PC-3 (cell line): ENCODE results near the gene BACH1. TPM values are rescaled to one million over a fixed set of nuclear protein-coding genes. Genes with fewer than 3 reads are reported as not detected.

Experiments
- ATAC-seq: fragments of 200-7000 bp; cut with Tn5 transposase; 2 replicates; pipeline ENCODE4 v1.9.1; 2020; ENCODE audit warnings: mild to moderate bottlenecking, moderate library complexity
- BruUV-seq: library from RNA; stranded (reverse); fragments of 400-500 nt; replicated peaks from 2 replicates; lab custom pipeline; 2021; lab: Mats Ljungman, UMichigan
- CTCF ChIA-PET: fragments of 300-600 bp; sonication (Branson Sonifier 250); formaldehyde crosslinking; loops from one replicate; lab custom pipeline; 2022; ENCODE audit warnings: antibody characterized with exemption; lab: Charles Lee
- POLR2A ChIA-PET: fragments of 300-600 bp; sonication (Branson Sonifier 250); formaldehyde crosslinking; loops from one replicate; lab custom pipeline; 2022; ENCODE audit warnings: antibody characterized with exemption; ENCODE audit not compliant: unreplicated experiment; lab: Charles Lee
- DNase-seq: peaks from one replicate; pipeline ENCODE4 v3.0.0-alpha.2; 2015
- H2AFZ ChIP-seq: fragments of 300-600 bp; sonication (generic); 2 replicates; pipeline ENCODE4 v1.6.0; 2016; ENCODE audit warnings: antibody characterized with exemption, low read length
- H3F3A ChIP-seq: fragments of 300-600 bp; sonication (generic); one replicate; pipeline ENCODE4 v1.6.0; 2017; ENCODE audit warnings: antibody characterized with exemption, low read length, control low read depth, mild to moderate bottlenecking; ENCODE audit not compliant: unreplicated experiment
- H3K27ac ChIP-seq: fragments of 300-600 bp; sonication (generic); 2 replicates; pipeline ENCODE4 v1.5.1; 2016; ENCODE audit warnings: mild to moderate bottlenecking, low read length
- H3K27me3 ChIP-seq: fragments of 300-600 bp; sonication (generic); 2 replicates; pipeline ENCODE4 v1.6.1; 2016; ENCODE audit warnings: low read length, mixed read lengths
- H3K36me3 ChIP-seq: fragments of 300-600 bp; sonication (generic); 2 replicates; pipeline ENCODE4 v1.6.1; 2016; ENCODE audit warnings: low read depth, mixed run types, low read length, mixed read lengths
- H3K4me1 ChIP-seq: fragments of 300-600 bp; sonication (generic); 2 replicates; pipeline ENCODE4 v1.5.1; 2016; ENCODE audit warnings: low read length; ENCODE audit not compliant: insufficient read depth
- H3K4me2 ChIP-seq: fragments of 300-600 bp; sonication (generic); 2 replicates; pipeline ENCODE4 v1.6.0; 2016; ENCODE audit warnings: low read length
- H3K4me3 ChIP-seq: fragments of 300-600 bp; sonication (generic); 2 replicates; pipeline ENCODE4 v1.5.1; 2016; ENCODE audit warnings: mild to moderate bottlenecking, low read length, mixed read lengths
- H3K79me2 ChIP-seq: fragments of 300-600 bp; sonication (generic); 2 replicates; pipeline ENCODE4 v1.6.1; 2017; ENCODE audit warnings: low read length, mixed read lengths
- H3K9ac ChIP-seq: fragments of 300-600 bp; sonication (generic); 2 replicates; pipeline ENCODE4 v1.6.0; 2016; ENCODE audit warnings: mild to moderate bottlenecking, low read length
- H3K9me2 ChIP-seq: fragments of 300-600 bp; sonication (generic); replicated peaks from 2 replicates; pipeline ENCODE4 v1.6.1; 2016; ENCODE audit warnings: mixed run types, low read length, mixed read lengths
- H3K9me3 ChIP-seq: fragments of 300-600 bp; sonication (generic); 2 replicates; pipeline ENCODE4 v1.6.1; 2016; ENCODE audit warnings: low read length, mixed read lengths
- H4K20me1 ChIP-seq: fragments of 300-600 bp; sonication (generic); 2 replicates; pipeline ENCODE4 v1.6.1; 2016; ENCODE audit warnings: low read length, mixed read lengths
- EZH2 ChIP-seq: fragments of 300-600 bp; sonication (generic); IDR thresholded peaks from one replicate; pipeline ENCODE4 v1.6.1; 2017; ENCODE audit warnings: antibody characterized with exemption, mild to moderate bottlenecking, low read length; ENCODE audit not compliant: unreplicated experiment
- EZH2phosphoT487 ChIP-seq: fragments of 300-600 bp; sonication (generic); IDR thresholded peaks from 2 replicates; pipeline ENCODE4 v1.6.1; 2018; ENCODE audit warnings: mild to moderate bottlenecking, antibody characterized with exemption, low read length, borderline replicate concordance
- intact Hi-C: fragments of 100-400 bp; cut with micrococcal nuclease; formaldehyde crosslinking; loops from 2 replicates; pipeline ENCODE4 v1.9.0; 2023
- total RNA-seq: library from RNA; depleted of rRNA; stranded (reverse); fragments of >200 nt; gene quantifications from 2 replicates; pipeline ENCODE4 v1.2.3, GENCODE V29; 2014
- TF ChIP-seq, protein P1 (sequence below): fragments of 300-600 bp; sonication (generic); conservative IDR thresholded peaks from 2 replicates; pipeline ENCODE4 v1.5.1; 2017; ENCODE audit warnings: antibody characterized with exemption, low read depth, mild to moderate bottlenecking, low read length

The BACH1 gene
- total RNA-seq, 1 experiment from 2014 or later, result 17.2 TPM

DNA sequence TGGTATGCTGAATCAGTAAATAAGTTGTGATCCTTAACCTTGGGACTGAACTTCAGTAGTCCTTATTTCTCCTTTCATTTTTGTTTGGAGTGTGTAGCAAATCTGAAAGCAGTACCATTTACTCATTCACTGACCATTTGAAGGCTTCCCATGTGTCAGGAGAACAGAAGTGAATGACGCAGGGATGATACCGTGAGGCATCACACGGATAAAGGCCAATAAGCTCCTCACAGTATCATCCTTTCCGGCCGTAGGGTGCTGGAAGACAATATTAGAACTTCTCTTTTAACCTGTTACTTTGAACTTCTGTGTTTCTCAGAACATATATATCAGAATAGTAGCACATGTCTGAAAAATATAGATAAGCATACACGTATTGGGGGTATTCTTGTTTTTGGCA lies 21.3 kb downstream of the BACH1 start:
- TF ChIP-seq, protein P1, sequence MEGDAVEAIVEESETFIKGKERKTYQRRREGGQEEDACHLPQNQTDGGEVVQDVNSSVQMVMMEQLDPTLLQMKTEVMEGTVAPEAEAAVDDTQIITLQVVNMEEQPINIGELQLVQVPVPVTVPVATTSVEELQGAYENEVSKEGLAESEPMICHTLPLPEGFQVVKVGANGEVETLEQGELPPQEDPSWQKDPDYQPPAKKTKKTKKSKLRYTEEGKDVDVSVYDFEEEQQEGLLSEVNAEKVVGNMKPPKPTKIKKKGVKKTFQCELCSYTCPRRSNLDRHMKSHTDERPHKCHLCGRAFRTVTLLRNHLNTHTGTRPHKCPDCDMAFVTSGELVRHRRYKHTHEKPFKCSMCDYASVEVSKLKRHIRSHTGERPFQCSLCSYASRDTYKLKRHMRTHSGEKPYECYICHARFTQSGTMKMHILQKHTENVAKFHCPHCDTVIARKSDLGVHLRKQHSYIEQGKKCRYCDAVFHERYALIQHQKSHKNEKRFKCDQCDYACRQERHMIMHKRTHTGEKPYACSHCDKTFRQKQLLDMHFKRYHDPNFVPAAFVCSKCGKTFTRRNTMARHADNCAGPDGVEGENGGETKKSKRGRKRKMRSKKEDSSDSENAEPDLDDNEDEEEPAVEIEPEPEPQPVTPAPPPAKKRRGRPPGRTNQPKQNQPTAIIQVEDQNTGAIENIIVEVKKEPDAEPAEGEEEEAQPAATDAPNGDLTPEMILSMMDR, result no peak
- no peak for TF ChIP-seq EZH2
- TF ChIP-seq EZH2phosphoT487, result no peak
- Histone ChIP-seq H3F3A (no peaks in the 10 kb centered on the region), H3K36me3 (peaks cover 13% of the 10 kb centered on the region), H3K27ac (no peak overlapping the region), H3K4me2 (no peak overlapping the region), H3K9ac (no peak overlapping the region), H4K20me1 (peaks cover 42% of the 10 kb centered on the region), H3K4me1 (no peaks in the 10 kb centered on the region), H3K27me3 (no peaks in the 10 kb centered on the region), H3K9me3 (no peaks in the 10 kb centered on the region), H2AFZ (no peak overlapping the region), H3K79me2 (peaks cover 84% of the 10 kb centered on the region), H3K4me3 (no peak overlapping the region), H3K9me2 (no peaks in the 10 kb centered on the region)
- ATAC-seq (no peak), DNase-seq (no peak)
- ChIA-PET POLR2A (no interaction called here), CTCF (interaction anchor here (0.6 kb wide), 1 partner anchor 19 kb away, joined by 5 read pairs; no protein-coding TSS in a partner anchor)
- no TSS peak for BruUV-seq
- intact Hi-C loops, result no loop called here

DNA sequence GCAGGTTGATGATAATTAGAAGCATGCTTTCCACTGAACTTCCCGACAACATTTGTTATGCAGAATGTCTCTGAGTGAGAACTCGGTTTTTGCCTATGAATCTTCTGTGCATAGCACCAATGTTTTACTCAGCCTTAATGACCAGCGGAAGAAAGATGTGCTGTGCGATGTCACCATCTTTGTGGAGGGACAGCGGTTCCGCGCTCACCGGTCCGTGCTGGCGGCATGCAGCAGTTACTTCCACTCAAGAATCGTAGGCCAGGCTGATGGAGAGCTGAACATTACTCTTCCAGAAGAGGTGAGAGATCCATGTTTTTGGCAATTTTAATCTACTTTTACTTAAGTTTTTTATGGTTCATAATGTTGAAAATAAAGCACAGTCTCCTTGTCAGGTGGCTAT lies 22.5 kb downstream of the BACH1 start:
- BruUV-seq, result TSS peak; percentile 10
- POLR2A ChIA-PET, result no interaction called here
- H3K4me2 ChIP-seq, result no peak overlapping the region
- H3K4me1 ChIP-seq, result no peaks in the 10 kb centered on the region
- TF ChIP-seq, protein P1, result no peak
- TF ChIP-seq EZH2phosphoT487 (no peak), EZH2 (no peak)
- peaks cover 15% of the 10 kb centered on the region for H3K36me3 ChIP-seq
- H3K27ac ChIP-seq, result no peak overlapping the region
- H3K9me2 ChIP-seq, result no peaks in the 10 kb centered on the region
- intact Hi-C loops, result no loop called here
- no peaks in the 10 kb centered on the region for H3F3A ChIP-seq
- H2AFZ ChIP-seq, result no peak overlapping the region
- H3K4me3 ChIP-seq, result no peak overlapping the region
- ATAC-seq (no peak), DNase-seq (no peak)
- CTCF ChIA-PET, result no interaction called here
- no peak overlapping the region for H3K9ac ChIP-seq
- no peaks in the 10 kb centered on the region for H3K9me3 ChIP-seq
- peaks cover 35% of the 10 kb centered on the region for H4K20me1 ChIP-seq
- H3K79me2 ChIP-seq, result peaks cover 72% of the 10 kb centered on the region
- H3K27me3 ChIP-seq, result no peaks in the 10 kb centered on the region

DNA sequence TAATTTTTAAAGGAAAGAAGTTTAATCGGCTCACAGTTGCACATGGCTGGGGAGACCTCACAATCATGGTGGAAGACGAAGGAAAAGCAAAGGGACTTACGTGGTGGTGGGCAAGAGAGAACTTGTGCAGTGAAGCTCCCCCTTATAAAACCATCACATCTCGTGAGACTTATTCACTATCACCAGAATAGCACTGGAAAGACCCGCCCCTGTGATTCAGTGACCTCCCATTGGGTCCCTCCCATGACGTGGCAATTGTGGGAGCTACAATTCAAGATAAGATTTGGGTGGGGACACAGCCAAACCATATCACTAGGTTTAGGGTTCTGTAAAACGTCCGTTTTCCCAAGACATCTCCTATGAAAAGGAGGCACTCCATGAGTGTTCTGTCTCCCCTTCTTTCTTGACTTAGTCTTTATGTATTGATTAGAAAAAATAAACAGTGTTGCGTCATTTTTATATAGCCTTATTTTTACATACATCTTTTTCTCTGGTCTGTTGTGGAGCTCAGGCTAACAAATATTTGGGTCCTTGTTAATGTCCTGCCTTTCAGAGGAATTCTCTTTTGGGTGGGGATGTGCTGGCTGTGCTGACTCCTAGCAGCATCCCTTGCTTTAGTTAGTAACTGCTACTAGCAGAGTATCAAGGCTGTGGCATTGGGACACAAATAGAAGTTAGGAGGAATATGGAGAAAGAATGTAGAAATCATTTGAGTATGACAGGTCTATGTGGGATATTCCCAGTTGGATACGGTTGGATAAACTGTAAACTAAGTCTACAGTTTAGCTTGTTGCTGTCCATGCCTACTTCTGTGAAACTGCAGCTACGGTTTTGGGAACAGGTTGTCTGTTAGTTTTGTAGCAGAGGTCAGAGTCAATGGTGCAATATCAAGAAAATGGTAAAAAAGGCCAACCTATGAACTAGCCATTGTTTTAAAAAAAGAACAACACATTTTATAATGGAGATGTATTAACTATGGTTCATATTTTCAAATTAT lies 23.5 kb downstream of the BACH1 start:
- no peaks in the 10 kb centered on the region for H3K4me1 ChIP-seq
- CTCF ChIA-PET, result no interaction called here
- no peaks in the 10 kb centered on the region for H3K27me3 ChIP-seq
- no peak overlapping the region for H3K4me3 ChIP-seq
- H3K9me2 ChIP-seq, result no peaks in the 10 kb centered on the region
- peaks cover 25% of the 10 kb centered on the region for H3K36me3 ChIP-seq
- TF ChIP-seq EZH2 (no peak), EZH2phosphoT487 (no peak)
- TF ChIP-seq, protein P1, result no peak
- POLR2A ChIA-PET, result no interaction called here
- H3K79me2 ChIP-seq, result peaks cover 62% of the 10 kb centered on the region
- H3F3A ChIP-seq, result no peaks in the 10 kb centered on the region
- intact Hi-C loops, result no loop called here
- no peaks in the 10 kb centered on the region for H3K9me3 ChIP-seq
- BruUV-seq, result no TSS peak
- H3K27ac ChIP-seq, result no peak overlapping the region
- H3K9ac ChIP-seq, result no peak overlapping the region
- DNase-seq, result no peak
- H3K4me2 ChIP-seq, result no peak overlapping the region
- peaks cover 27% of the 10 kb centered on the region for H4K20me1 ChIP-seq
- ATAC-seq, result no peak
- H2AFZ ChIP-seq, result no peak overlapping the region
